Measurements from ENCODE around the gene SLC29A3.

Gene SLC29A3

GRCh38 chr10:71324743-71325142 is 5.7 kb downstream of the SLC29A3 start:
- DNase-seq: no peak

GRCh38 chr10:71325267-71325666 is 6.2 kb downstream of the SLC29A3 start:
- no peak for DNase-seq

GRCh38 chr10:71326464-71326881 is 7.4 kb downstream of the SLC29A3 start:
- DNase-seq: peak in 1 of 2 experiments; percentile 44

GRCh38 chr10:71330789-71331404 is 11.8 kb downstream of the SLC29A3 start:
- no peak for DNase-seq

GRCh38 chr10:71331736-71332135 is 12.7 kb downstream of the SLC29A3 start:
- peak in 1 of 2 experiments; percentile 38 for DNase-seq

- DNase-seq: no peak
These were observed 13.4 kb downstream of the SLC29A3 start for GRCh38 chr10:71332466-71332865.

- DNase-seq: peak; percentile 11 to 52
These were observed 14.2 kb downstream of the SLC29A3 start for GRCh38 chr10:71333129-71333887.

GRCh38 chr10:71334221-71334791 is 15.2 kb downstream of the SLC29A3 start:
- no peak for DNase-seq

- DNase-seq: no peak
These were observed 16.2 kb downstream of the SLC29A3 start for GRCh38 chr10:71335173-71335708.

GRCh38 chr10:71336632-71337031 is 17.6 kb downstream of the SLC29A3 start:
- no peak for DNase-seq

GRCh38 chr10:71337219-71337701 is 18.2 kb downstream of the SLC29A3 start:
- DNase-seq: no peak

GRCh38 chr10:71338728-71339495 is 19.9 kb downstream of the SLC29A3 start:
- no peak for DNase-seq

- DNase-seq: no peak
These were observed 20.9 kb downstream of the SLC29A3 start for GRCh38 chr10:71339796-71340589.

- DNase-seq: no peak
These were observed 23.7 kb downstream of the SLC29A3 start for GRCh38 chr10:71342573-71343391.

GRCh38 chr10:71343392-71343773 is 24.3 kb downstream of the SLC29A3 start:
- no peak for DNase-seq

GRCh38 chr10:71344154-71344925 is 25.3 kb downstream of the SLC29A3 start:
- peak in 1 of 2 experiments; percentile 35 for DNase-seq

GRCh38 chr10:71344993-71345480 is 26.0 kb downstream of the SLC29A3 start:
- DNase-seq: peak; percentile 54 to 75

GRCh38 chr10:71345694-71346093 is 26.6 kb downstream of the SLC29A3 start:
- peak in 1 of 2 experiments; percentile 1 for DNase-seq

GRCh38 chr10:71346731-71347130 is 27.7 kb downstream of the SLC29A3 start:
- DNase-seq: peak; percentile 72 to 85

All from NCI-H524 (cell line).